Measurements from ENCODE around the gene GTF2I. TPM values are rescaled to one million over a fixed set of nuclear protein-coding genes. Genes with fewer than 3 reads are reported as not detected.

Gene GTF2I
- total and polyA plus RNA-seq, 10 of the 15 experiments (the other 5 are each of a cell fraction or from before 2014, with no cell fraction given), result 6.7 to 172 (median 96.9) TPM

GRCh38 chr7:74708569-74709275 lies 51.2 kb downstream of the GTF2I start:
- 97% methylated on average over 7 of the region's 7 CpGs for WGBS (ENCODE audit: insufficient coverage, insufficient replicate concordance, low lambda C conversion rate, missing lambda C conversion rate)
- no peak for FAIRE-seq

More at GRCh38 chr7:74708569-74709275, 51.2 kb downstream of the GTF2I start:
- Histone ChIP-seq H3K27ac (ENCODE audit: control insufficient read depth, insufficient read depth) (no peak overlapping the region), H4K20me1 (ENCODE audit: control insufficient read depth, insufficient read depth) (no peaks in the 10 kb centered on the region), H3K4me2 (ENCODE audit: control insufficient read depth, insufficient read depth) (no peak overlapping the region), H3K9me3 (replicated peaks; ENCODE audit: control insufficient read depth, insufficient read depth, low read length) (peaks cover 2% of the 10 kb centered on the region; the same call in 2 of the 3 replicates), H3K36me3 (ENCODE audit: control insufficient read depth in 2 of 2, insufficient read depth in 2 of 2, low read length in 1 of 2) (peaks cover 15 to 44% of the 10 kb centered on the region in 2 experiments), H2AFZ (ENCODE audit: control insufficient read depth, low read depth, low read length) (no peak overlapping the region), H3K27me3 (replicated peaks in 1 of 2; ENCODE audit: control insufficient read depth in 2 of 2, insufficient read depth in 2 of 2, low read length in 1 of 2) (no peaks in the 10 kb centered on the region), H3K4me1 (ENCODE audit: control insufficient read depth, insufficient read depth, low read length) (no peaks in the 10 kb centered on the region), H3K4me3 (no peak overlapping the region), H3K9ac (ENCODE audit: control insufficient read depth, insufficient read depth, low read length) (no peak overlapping the region), H3K79me2 (ENCODE audit: control insufficient read depth, insufficient read depth, low read length) (no peaks in the 10 kb centered on the region)
- ChIA-PET SMC1A (ENCODE audit: uncharacterized antibody, unreplicated experiment) (no interaction called here), RAD21 (ENCODE audit: unreplicated experiment) (no interaction called here), CTCF (interaction anchor here (1.6 kb wide), 1 partner anchor 9 kb away, joined by 4 read pairs; no protein-coding TSS in a partner anchor), POLR2A (no interaction called here)
- in situ Hi-C loops (cut with MboI) (no loop called here), intact Hi-C loops (cut with micrococcal nuclease; ENCODE audit: unreplicated experiment) (no loop called here)
- no peak for ATAC-seq
- TF ChIP-seq SMC3 (IDR thresholded peaks at IDR 0.05; ENCODE audit: borderline replicate concordance, low read length) (no peak), HCFC1 (IDR thresholded peaks at IDR 0.05; ENCODE audit: low read length) (no peak), NFIC (IDR thresholded peaks at IDR 0.05; ENCODE audit: low read depth, low read length) (no peak), E2F8 (IDR thresholded peaks at IDR 0.05; ENCODE audit: low read depth, partially characterized antibody) (no peak), BACH1 (IDR thresholded peaks at IDR 0.05; ENCODE audit: borderline replicate concordance) (no peak), MEF2B (IDR thresholded peaks at IDR 0.05; ENCODE audit: partially characterized antibody, poor library complexity, severe bottlenecking) (no peak), SRF (IDR thresholded peaks at IDR 0.05; ENCODE audit: low read depth in 2 of 2, low read length in 2 of 2) (no peak), BMI1 (IDR thresholded peaks at IDR 0.05; ENCODE audit: borderline replicate concordance) (no peak)
- no TSS peak for BruUV-seq (replicated peaks)
- no peak for DNase-seq (ENCODE audit: low read depth, low spot score)
